ENCODE data around the gene TREX2. TPM values are rescaled to one million over a fixed set of nuclear protein-coding genes. Genes with fewer than 3 reads are reported as not detected.

TREX2 gene
- total RNA-seq, 1 experiment from 2014 or later = 1.1 TPM

DNA sequence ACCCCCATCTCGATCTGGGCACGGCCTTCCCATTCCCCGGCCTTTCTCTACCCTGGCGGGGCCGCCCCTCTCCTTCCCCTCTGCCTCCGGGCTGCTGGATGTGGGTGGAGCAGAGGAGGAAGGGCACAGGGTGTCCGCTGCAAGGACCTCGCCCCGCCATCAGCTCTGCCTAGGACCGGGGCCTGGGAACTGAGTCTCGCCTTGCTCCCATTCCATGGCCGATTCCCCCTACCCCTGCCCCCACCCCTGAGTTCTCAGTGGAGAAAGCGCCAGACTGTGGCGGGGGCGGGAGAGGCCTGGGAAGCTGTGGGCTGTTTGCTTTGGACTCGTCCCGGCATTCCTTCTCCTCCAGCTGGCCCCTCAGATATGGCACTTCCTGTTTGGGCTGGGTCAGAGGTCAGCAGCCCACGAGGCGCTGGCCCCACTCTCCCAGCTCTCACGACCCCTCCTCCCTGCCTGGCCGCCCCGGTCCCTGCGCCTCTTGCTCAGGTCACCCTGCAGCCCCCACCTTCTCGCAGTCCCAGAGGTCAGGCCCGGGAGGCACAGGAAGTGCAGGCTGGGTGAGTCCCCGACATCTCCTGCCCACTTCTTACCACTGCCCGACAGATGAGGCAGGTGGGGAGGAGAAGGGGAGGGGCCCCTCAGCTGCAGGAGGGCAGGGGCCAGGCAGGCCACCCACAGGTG, 42.5 kb upstream of the TREX2 start:
- H3K23me2 ChIP-seq (ENCODE audit: insufficient read length, low read depth, low read length, poor library complexity, severe bottlenecking) = no peaks in the 10 kb centered on the region
- H3K9me3 Mint-ChIP-seq = peaks cover 35 to 58% of the 10 kb centered on the region in 2 experiments
- no peak overlapping the region for H3K18ac ChIP-seq (ENCODE audit: insufficient read length, low read depth, low read length)
- H3K9me3 ChIP-seq (ENCODE audit: control insufficient read depth, low read depth, low read length) = peaks cover 22% of the 10 kb centered on the region
- peaks cover 0 to 4% (median 0%) of the 10 kb centered on the region in 3 experiments; a peak in 1 of 7 replicates for H3K36me3 Mint-ChIP-seq (ENCODE audit: insufficient read depth in 1 of 3, low read depth in 3 of 3)
- H3K79me2 ChIP-seq (ENCODE audit: insufficient read depth, low read length) = no peaks in the 10 kb centered on the region
- H3K14ac ChIP-seq (ENCODE audit: insufficient read depth, low read length) = no peak overlapping the region
- H3K4ac ChIP-seq (ENCODE audit: low read depth, low read length) = no peak overlapping the region
- no peak overlapping the region for H3T11ph ChIP-seq (ENCODE audit: low read length)
- WGBS (ENCODE audit: extremely low coverage, insufficient read length, low lambda C conversion rate) = no CpG with 5 or more reads among the region's 27 CpGs
- no peak overlapping the region for H4K8ac ChIP-seq (replicated peaks; ENCODE audit: insufficient read length, low read depth, low read length)
- no peak overlapping the region for H2BK12ac ChIP-seq (ENCODE audit: insufficient read length, low read depth, low read length)
- H3K4me3 Mint-ChIP-seq = no peak overlapping the region
- no peak overlapping the region for H2BK15ac ChIP-seq (ENCODE audit: low read depth, low read length)
- no peak overlapping the region for H2BK120ac ChIP-seq (ENCODE audit: low read depth, low read length, poor library complexity, severe bottlenecking)
- H2BK20ac ChIP-seq (ENCODE audit: low read depth, low read length, poor library complexity, severe bottlenecking) = no peak overlapping the region
- H3K27ac Mint-ChIP-seq = no peak overlapping the region
- no peak overlapping the region for H3K27ac ChIP-seq (ENCODE audit: insufficient read length, low read depth, low read length)
- H3K79me1 ChIP-seq (ENCODE audit: insufficient read depth, low read depth, low read length, poor library complexity, severe bottlenecking) = no peaks in the 10 kb centered on the region
- no peak overlapping the region for H2AK5ac ChIP-seq (ENCODE audit: insufficient read length, low read length)
- no peak overlapping the region for H3K4me2 ChIP-seq (ENCODE audit: insufficient read depth, insufficient read length, low read length)
- no peak overlapping the region for H2BK5ac ChIP-seq (ENCODE audit: insufficient read length, low read length)
- peaks cover 0 to 2% of the 10 kb centered on the region in 2 experiments; a peak in 1 of 4 replicates for H3K4me1 Mint-ChIP-seq
- no peak overlapping the region for H2AFZ ChIP-seq (ENCODE audit: low read length)
- no peak overlapping the region for H3K56ac ChIP-seq (ENCODE audit: insufficient read length, low read depth, low read length)
- no peak overlapping the region for H3K9ac ChIP-seq (ENCODE audit: extremely low read depth, insufficient read length, low read length)
- H4K5ac ChIP-seq (ENCODE audit: insufficient read length, low read depth, low read length) = no peak overlapping the region
- TF ChIP-seq, protein P1, sequence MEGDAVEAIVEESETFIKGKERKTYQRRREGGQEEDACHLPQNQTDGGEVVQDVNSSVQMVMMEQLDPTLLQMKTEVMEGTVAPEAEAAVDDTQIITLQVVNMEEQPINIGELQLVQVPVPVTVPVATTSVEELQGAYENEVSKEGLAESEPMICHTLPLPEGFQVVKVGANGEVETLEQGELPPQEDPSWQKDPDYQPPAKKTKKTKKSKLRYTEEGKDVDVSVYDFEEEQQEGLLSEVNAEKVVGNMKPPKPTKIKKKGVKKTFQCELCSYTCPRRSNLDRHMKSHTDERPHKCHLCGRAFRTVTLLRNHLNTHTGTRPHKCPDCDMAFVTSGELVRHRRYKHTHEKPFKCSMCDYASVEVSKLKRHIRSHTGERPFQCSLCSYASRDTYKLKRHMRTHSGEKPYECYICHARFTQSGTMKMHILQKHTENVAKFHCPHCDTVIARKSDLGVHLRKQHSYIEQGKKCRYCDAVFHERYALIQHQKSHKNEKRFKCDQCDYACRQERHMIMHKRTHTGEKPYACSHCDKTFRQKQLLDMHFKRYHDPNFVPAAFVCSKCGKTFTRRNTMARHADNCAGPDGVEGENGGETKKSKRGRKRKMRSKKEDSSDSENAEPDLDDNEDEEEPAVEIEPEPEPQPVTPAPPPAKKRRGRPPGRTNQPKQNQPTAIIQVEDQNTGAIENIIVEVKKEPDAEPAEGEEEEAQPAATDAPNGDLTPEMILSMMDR (conservative IDR thresholded peaks at IDR 0.05) = no peak
- H3K23ac ChIP-seq (ENCODE audit: insufficient read length, low read depth, low read length) = no peak overlapping the region
- no peak overlapping the region for H4K91ac ChIP-seq (ENCODE audit: insufficient read length, low read depth, low read length)
- peaks cover 2% of the 10 kb centered on the region for H3K27me3 Mint-ChIP-seq (ENCODE audit: low read depth)
- H3K4me1 ChIP-seq (ENCODE audit: insufficient read depth, low read length) = no peaks in the 10 kb centered on the region
- DNase-seq = no peak
- no peaks in the 10 kb centered on the region for H3K27me3 ChIP-seq (ENCODE audit: insufficient read depth, low read length)
- no peaks in the 10 kb centered on the region for H4K20me1 ChIP-seq (ENCODE audit: control insufficient read depth, insufficient read depth, insufficient read length)

Measured in H9 (cell line).